HCT116 (cell line): ENCODE data around the gene BPIFB4. TPM values are rescaled to one million over a fixed set of nuclear protein-coding genes. Genes with fewer than 3 reads are reported as not detected.
A peak's percentile ranks its signal among the peaks of the same experiment; 100 is the strongest.

ENCODE experiments used
- ATAC-seq: fragments of 200-7000 bp; cut with Tn5 transposase; 2 replicates; pipeline ENCODE4 v1.9.1; 2020; ENCODE audit warnings: mild to moderate bottlenecking, moderate library complexity
- BruUV-seq: library from RNA; stranded (reverse); fragments of 400-500 nt; replicated peaks from 2 replicates; lab custom pipeline; 2021; lab: Mats Ljungman, UMichigan
- CTCF ChIA-PET: fragments of 300-600 bp; sonication (Branson Sonifier 250); formaldehyde crosslinking; loops from one replicate; lab custom pipeline; 2021; ENCODE audit warnings: antibody characterized with exemption; lab: Charles Lee
- POLR2A ChIA-PET: fragments of 300-600, 350-600 bp; sonication (Branson Sonifier 250); formaldehyde crosslinking; loops from one replicate; lab custom pipeline; 2021; ENCODE audit warnings: antibody characterized with exemption; lab: Charles Lee
- RAD21 ChIA-PET, 2 experiments: fragments of 300-600 bp; sonication (Branson Sonifier 250); formaldehyde crosslinking; loops; one replicate each; lab custom pipeline; 2023; ENCODE audit warnings: low total read pairs in 2 of 2; ENCODE audit not compliant: uncharacterized antibody in 2 of 2, unreplicated experiment in 2 of 2, low non-redundant PET in 1 of 2; lab: Charles Lee
- DNase-seq: peaks from one replicate; pipeline ENCODE4 v3.0.0-alpha.2; 2010; ENCODE audit warnings: low read depth, low spot score
- H2AFZ ChIP-seq: fragments of 200-600 bp; shearing (Covaris generic), sonication (generic); 2 replicates; pipeline ENCODE4 v1.6.1; 2017; ENCODE audit warnings: low read depth, mixed run types, mixed read lengths, antibody characterized with exemption, low read length; ENCODE audit not compliant: poor library complexity, severe bottlenecking
- H3K27ac ChIP-seq: 2 replicates; pipeline ENCODE4 v1.5.1; 2012; ENCODE audit warnings: low read depth, low read length
- H3K27me3 ChIP-seq: fragments of 200-600 bp; sonication (generic); 2 replicates; pipeline ENCODE4 v1.6.1; 2016; ENCODE audit warnings: mixed run types, low read length, mixed read lengths; ENCODE audit not compliant: insufficient read depth
- H3K36me3 ChIP-seq, 2 experiments: fragments of 200-500 bp in 1 of 2; fragments of 200-600 bp in 1 of 2; sonication (Bioruptor generic) in 1 of 2; sonication (generic) in 1 of 2; 2 replicates each; pipeline versions ENCODE4 v1.5.1 to v1.6.1; 2014 to 2016; ENCODE audit warnings: low read length in 2 of 2, inconsistent platforms in 1 of 2, mixed read lengths in 1 of 2, mixed run types in 1 of 2; ENCODE audit not compliant: insufficient read depth in 2 of 2, control insufficient read depth in 1 of 2
- H3K4me1 ChIP-seq, 2 experiments: fragments of 200-600 bp in 1 of 2; sonication (generic) in 1 of 2; 2 replicates each; pipeline versions ENCODE4 v1.5.1 to v1.6.1; 2012 to 2017; ENCODE audit warnings: low read length in 2 of 2, inconsistent platforms in 1 of 2, mild to moderate bottlenecking in 1 of 2, mixed read lengths in 1 of 2, mixed run types in 1 of 2, moderate library complexity in 1 of 2; ENCODE audit not compliant: insufficient read depth in 2 of 2, control insufficient read depth in 1 of 2
- H3K4me2 ChIP-seq: fragments of 200-600 bp; sonication (generic); 2 replicates; pipeline ENCODE4 v1.6.1; 2017; ENCODE audit warnings: mixed run types, low read length, mixed read lengths
- H3K4me3 ChIP-seq, 2 experiments: fragments of 200-600 bp in 1 of 2; sonication (generic) in 1 of 2; replicated peaks in 1 of 2; 2 replicates each; pipeline ENCODE4 v1.5.1; 2011 to 2016; ENCODE audit warnings: low read length in 2 of 2, control low read depth in 1 of 2, low read depth in 1 of 2, mild to moderate bottlenecking in 1 of 2, mixed read lengths in 1 of 2, mixed run types in 1 of 2
- H3K79me2 ChIP-seq: fragments of 200-600 bp; sonication (generic); 2 replicates; pipeline ENCODE4 v1.6.1; 2017; ENCODE audit warnings: mild to moderate bottlenecking, mixed run types, low read length, moderate library complexity, mixed read lengths; ENCODE audit not compliant: insufficient read depth
- H3K9ac ChIP-seq: fragments of 200-600 bp; sonication (generic); 2 replicates; pipeline ENCODE4 v1.6.1; 2016; ENCODE audit warnings: low read length, mixed read lengths
- H3K9me2 ChIP-seq: fragments of 200-600 bp; sonication (generic), shearing (Covaris generic); 2 replicates; pipeline ENCODE4 v1.6.1; 2017; ENCODE audit warnings: mixed run types, mild to moderate bottlenecking, moderate library complexity; ENCODE audit not compliant: insufficient read depth
- H3K9me3 ChIP-seq, 2 experiments: fragments of 200-500 bp in 1 of 2; fragments of 200-600 bp in 1 of 2; sonication (Bioruptor generic) in 1 of 2; sonication (generic) in 1 of 2; 2 replicates each; pipeline ENCODE4 v1.6.1; 2014 to 2017; ENCODE audit warnings: low read length in 2 of 2, mixed read lengths in 2 of 2, inconsistent platforms in 1 of 2, low read depth in 1 of 2, mild to moderate bottlenecking in 1 of 2, mixed run types in 1 of 2, moderate library complexity in 1 of 2; ENCODE audit not compliant: control insufficient read depth in 1 of 2, insufficient read depth in 1 of 2
- H4K20me1 ChIP-seq: fragments of 200-600 bp; sonication (generic), shearing (Covaris generic); 2 replicates; pipeline ENCODE4 v1.6.1; 2017; ENCODE audit warnings: mixed run types, mild to moderate bottlenecking, moderate library complexity; ENCODE audit not compliant: insufficient read depth
- CEBPB ChIP-seq: IDR thresholded peaks from 2 replicates; pipeline ENCODE4 v1.6.1; 2012; ENCODE audit warnings: low read depth
- POLR2AphosphoS5 ChIP-seq: IDR thresholded peaks from 2 replicates; pipeline ENCODE4 v1.6.1; 2011; ENCODE audit warnings: mild to moderate bottlenecking, low read depth, low read length, moderate library complexity
- RAD21 ChIP-seq: IDR thresholded peaks from 2 replicates; pipeline ENCODE4 v1.6.1; 2012; ENCODE audit warnings: low read depth, mild to moderate bottlenecking
- SIN3A ChIP-seq: IDR thresholded peaks from 2 replicates; pipeline ENCODE4 v1.6.1; 2012; ENCODE audit warnings: low read depth
- YY1 ChIP-seq: IDR thresholded peaks from 2 replicates; pipeline ENCODE4 v1.6.1; 2011; ENCODE audit warnings: low read length, low read depth, moderate library complexity, mild to moderate bottlenecking; ENCODE audit not compliant: insufficient replicate concordance; ENCODE audit errors: extremely low read depth
- ZNF274 ChIP-seq: fragments of 200-500 bp; sonication (Bioruptor generic); IDR thresholded peaks from 2 replicates; pipeline ENCODE4 v1.6.1; 2014; ENCODE audit warnings: mild to moderate bottlenecking, low read depth, low read length, inconsistent platforms
- intact Hi-C: fragments of 100-400 bp; cut with micrococcal nuclease; formaldehyde crosslinking; loops from 2 replicates; pipeline ENCODE4 v1.10.0; 2022
- total RNA-seq: library from RNA; stranded (reverse); gene quantifications from one replicate; pipeline ENCODE4 v1.2.1, GENCODE V29; 2021; ENCODE audit not compliant: unreplicated experiment
- TF ChIP-seq, protein P1 (sequence below): IDR thresholded peaks from 2 replicates; pipeline ENCODE4 v1.6.1; 2012; ENCODE audit warnings: low read depth
- TF ChIP-seq, protein P2 (sequence below), 3 experiments: fragments of 200-600 bp in 1 of 3; sonication (generic) in 1 of 3; IDR thresholded peaks in 2 of 3; conservative IDR thresholded peaks in 1 of 3; 2 replicates each; pipeline ENCODE4 v1.5.1; 2012 to 2017; ENCODE audit warnings: low read depth in 2 of 3, low read length in 2 of 3, antibody characterized with exemption in 1 of 3, borderline replicate concordance in 1 of 3, control low read depth in 1 of 3, mild to moderate bottlenecking in 1 of 3, mixed read lengths in 1 of 3, mixed run types in 1 of 3, moderate library complexity in 1 of 3; ENCODE audit not compliant: insufficient read depth in 1 of 3
- TF ChIP-seq, protein P3 (sequence below): IDR thresholded peaks from 2 replicates; pipeline ENCODE4 v1.6.1; 2011; ENCODE audit warnings: mild to moderate bottlenecking, low read length, moderate library complexity; ENCODE audit not compliant: insufficient replicate concordance; ENCODE audit errors: extremely low read depth

The BPIFB4 gene
- total RNA-seq, 1 experiment from 2014 or later: not detected

DNA sequence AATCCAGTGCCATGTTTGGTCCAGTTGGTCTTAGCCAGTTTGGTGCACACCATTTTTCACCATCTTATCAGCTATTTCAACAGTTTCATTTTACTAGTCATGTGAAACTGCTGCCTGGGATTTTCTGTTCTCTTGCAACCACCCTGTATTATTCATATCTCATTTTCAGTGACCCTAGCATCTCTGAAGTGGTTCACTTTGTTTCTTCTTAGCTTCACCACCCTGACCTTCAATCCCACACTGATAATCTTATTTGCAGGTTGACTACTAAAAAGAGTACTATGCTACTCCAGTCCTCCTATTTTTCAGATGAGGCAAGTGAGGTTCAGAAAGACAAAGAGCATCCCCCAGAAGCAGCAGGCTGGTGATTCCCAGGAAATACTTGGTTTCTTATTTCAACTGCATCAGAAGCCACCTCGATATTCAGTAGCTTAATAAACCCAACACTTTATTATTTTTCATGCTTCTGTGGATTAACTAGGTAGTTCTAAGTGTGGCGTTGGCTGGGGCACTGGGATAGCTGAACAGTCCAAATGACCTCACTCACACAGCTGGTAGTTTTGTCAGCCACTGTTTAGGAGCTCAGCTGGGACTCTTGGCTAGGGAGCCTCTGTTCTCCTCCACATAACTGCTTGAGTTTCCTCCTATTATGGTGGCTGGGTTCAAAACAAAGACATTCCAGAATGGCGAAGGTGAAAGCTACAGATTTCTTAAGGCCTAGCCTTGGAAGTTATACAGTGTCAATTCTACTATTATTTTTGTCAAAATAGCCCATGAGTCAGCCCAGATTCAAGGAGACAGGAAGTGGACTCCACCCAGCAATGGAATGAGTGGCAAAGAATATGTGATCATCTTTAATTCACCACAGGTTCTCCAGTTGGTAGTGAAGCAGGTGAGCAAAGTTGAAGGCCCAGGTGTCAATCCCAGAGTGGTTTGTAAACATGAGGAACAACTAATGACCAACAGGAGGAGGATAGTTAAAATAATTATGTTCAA is 40.6 kb downstream of the BPIFB4 start:
- Histone ChIP-seq H3K27me3 (no peaks in the 10 kb centered on the region), H4K20me1 (no peaks in the 10 kb centered on the region), H3K4me3 (peak overlapping the region in 1 of 2 experiments; percentile 25; a peak in 1 of 4 replicates), H3K9me3 (peaks cover 0 to 9% of the 10 kb centered on the region in 2 experiments; a peak in 1 of 4 replicates), H3K4me1 (peaks cover 3 to 11% of the 10 kb centered on the region in 2 experiments; a peak in 3 of 4 replicates), H2AFZ (peak overlapping the region; percentile 44), H3K27ac (no peak overlapping the region), H3K9me2 (no peaks in the 10 kb centered on the region), H3K4me2 (peak overlapping the region; percentile 46), H3K9ac (no peak overlapping the region), H3K79me2 (no peaks in the 10 kb centered on the region), H3K36me3 (no peaks in the 10 kb centered on the region)
- no TSS peak for BruUV-seq
- TF ChIP-seq YY1 (no peak), CEBPB (no peak)
- ATAC-seq (no peak), DNase-seq (no peak)
- POLR2A ChIA-PET: no interaction called here
- intact Hi-C loops: no loop called here
- CTCF ChIA-PET: no interaction called here
- RAD21 ChIA-PET: no interaction called here

DNA sequence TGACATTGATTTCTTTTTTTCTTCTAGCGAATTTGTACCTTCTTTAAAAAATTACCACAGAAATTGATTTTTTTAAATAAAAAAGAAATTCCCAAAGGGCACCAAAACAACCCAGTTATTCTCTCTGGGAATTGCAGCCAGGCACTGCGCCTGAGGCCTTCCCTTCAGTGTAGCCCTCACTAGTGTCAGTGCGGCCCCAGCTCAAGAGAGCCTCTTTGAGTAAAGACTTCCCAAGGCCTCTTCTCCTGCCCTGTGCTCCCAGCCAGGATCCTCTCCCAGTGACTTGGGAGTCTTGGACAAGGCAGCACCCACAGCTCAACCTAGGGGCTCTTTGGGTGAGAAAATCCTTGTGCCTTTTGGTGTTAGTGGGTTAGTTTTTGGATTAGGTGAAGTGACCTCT is 41.5 kb downstream of the BPIFB4 start:
- CTCF ChIA-PET: no interaction called here
- DNase-seq: no peak
- TF ChIP-seq, protein P1, sequence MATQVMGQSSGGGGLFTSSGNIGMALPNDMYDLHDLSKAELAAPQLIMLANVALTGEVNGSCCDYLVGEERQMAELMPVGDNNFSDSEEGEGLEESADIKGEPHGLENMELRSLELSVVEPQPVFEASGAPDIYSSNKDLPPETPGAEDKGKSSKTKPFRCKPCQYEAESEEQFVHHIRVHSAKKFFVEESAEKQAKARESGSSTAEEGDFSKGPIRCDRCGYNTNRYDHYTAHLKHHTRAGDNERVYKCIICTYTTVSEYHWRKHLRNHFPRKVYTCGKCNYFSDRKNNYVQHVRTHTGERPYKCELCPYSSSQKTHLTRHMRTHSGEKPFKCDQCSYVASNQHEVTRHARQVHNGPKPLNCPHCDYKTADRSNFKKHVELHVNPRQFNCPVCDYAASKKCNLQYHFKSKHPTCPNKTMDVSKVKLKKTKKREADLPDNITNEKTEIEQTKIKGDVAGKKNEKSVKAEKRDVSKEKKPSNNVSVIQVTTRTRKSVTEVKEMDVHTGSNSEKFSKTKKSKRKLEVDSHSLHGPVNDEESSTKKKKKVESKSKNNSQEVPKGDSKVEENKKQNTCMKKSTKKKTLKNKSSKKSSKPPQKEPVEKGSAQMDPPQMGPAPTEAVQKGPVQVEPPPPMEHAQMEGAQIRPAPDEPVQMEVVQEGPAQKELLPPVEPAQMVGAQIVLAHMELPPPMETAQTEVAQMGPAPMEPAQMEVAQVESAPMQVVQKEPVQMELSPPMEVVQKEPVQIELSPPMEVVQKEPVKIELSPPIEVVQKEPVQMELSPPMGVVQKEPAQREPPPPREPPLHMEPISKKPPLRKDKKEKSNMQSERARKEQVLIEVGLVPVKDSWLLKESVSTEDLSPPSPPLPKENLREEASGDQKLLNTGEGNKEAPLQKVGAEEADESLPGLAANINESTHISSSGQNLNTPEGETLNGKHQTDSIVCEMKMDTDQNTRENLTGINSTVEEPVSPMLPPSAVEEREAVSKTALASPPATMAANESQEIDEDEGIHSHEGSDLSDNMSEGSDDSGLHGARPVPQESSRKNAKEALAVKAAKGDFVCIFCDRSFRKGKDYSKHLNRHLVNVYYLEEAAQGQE: no peak
- TF ChIP-seq, protein P2, sequence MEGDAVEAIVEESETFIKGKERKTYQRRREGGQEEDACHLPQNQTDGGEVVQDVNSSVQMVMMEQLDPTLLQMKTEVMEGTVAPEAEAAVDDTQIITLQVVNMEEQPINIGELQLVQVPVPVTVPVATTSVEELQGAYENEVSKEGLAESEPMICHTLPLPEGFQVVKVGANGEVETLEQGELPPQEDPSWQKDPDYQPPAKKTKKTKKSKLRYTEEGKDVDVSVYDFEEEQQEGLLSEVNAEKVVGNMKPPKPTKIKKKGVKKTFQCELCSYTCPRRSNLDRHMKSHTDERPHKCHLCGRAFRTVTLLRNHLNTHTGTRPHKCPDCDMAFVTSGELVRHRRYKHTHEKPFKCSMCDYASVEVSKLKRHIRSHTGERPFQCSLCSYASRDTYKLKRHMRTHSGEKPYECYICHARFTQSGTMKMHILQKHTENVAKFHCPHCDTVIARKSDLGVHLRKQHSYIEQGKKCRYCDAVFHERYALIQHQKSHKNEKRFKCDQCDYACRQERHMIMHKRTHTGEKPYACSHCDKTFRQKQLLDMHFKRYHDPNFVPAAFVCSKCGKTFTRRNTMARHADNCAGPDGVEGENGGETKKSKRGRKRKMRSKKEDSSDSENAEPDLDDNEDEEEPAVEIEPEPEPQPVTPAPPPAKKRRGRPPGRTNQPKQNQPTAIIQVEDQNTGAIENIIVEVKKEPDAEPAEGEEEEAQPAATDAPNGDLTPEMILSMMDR (IDR thresholded peaks at IDR 0.05 in 2 of 3, conservative IDR thresholded peaks at IDR 0.05 in 1 of 3; ENCODE audit: borderline replicate concordance in 1 of 3, insufficient read depth in 1 of 3, low read depth in 2 of 3, low read length in 2 of 3): no peak
- TF ChIP-seq, protein P3, sequence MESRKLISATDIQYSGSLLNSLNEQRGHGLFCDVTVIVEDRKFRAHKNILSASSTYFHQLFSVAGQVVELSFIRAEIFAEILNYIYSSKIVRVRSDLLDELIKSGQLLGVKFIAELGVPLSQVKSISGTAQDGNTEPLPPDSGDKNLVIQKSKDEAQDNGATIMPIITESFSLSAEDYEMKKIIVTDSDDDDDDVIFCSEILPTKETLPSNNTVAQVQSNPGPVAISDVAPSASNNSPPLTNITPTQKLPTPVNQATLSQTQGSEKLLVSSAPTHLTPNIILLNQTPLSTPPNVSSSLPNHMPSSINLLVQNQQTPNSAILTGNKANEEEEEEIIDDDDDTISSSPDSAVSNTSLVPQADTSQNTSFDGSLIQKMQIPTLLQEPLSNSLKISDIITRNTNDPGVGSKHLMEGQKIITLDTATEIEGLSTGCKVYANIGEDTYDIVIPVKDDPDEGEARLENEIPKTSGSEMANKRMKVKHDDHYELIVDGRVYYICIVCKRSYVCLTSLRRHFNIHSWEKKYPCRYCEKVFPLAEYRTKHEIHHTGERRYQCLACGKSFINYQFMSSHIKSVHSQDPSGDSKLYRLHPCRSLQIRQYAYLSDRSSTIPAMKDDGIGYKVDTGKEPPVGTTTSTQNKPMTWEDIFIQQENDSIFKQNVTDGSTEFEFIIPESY: no peak
- TF ChIP-seq RAD21: no peak
- no peak for TF ChIP-seq POLR2AphosphoS5
- TF ChIP-seq SIN3A: no peak
- no peak for TF ChIP-seq ZNF274

More for the DNA sequence above, 41.5 kb downstream of the BPIFB4 start:
- Histone ChIP-seq H3K9me2 (no peaks in the 10 kb centered on the region), H3K4me3 (no peak overlapping the region), H3K9me3 (peaks cover 0 to 9% of the 10 kb centered on the region in 2 experiments; a peak in 1 of 4 replicates), H3K9ac (no peak overlapping the region), H3K36me3 (no peaks in the 10 kb centered on the region), H3K79me2 (no peaks in the 10 kb centered on the region), H3K4me1 (peaks cover 3 to 11% of the 10 kb centered on the region in 2 experiments; a peak in 3 of 4 replicates), H2AFZ (no peak overlapping the region), H4K20me1 (no peaks in the 10 kb centered on the region), H3K27ac (no peak overlapping the region), H3K4me2 (no peak overlapping the region), H3K27me3 (no peaks in the 10 kb centered on the region)
- intact Hi-C loops: no loop called here
- ATAC-seq: no peak
- ChIA-PET POLR2A (no interaction called here), RAD21 (no interaction called here)
- BruUV-seq: no TSS peak
